Fibroblast of the conjunctiva (primary cell): ENCODE results near the gene CDC73.
A peak's percentile ranks its signal among the peaks of the same experiment; 100 is the strongest.
"Not testable (repeated sequence)": the region's sequence is repeated elsewhere in the genome, so short reads cannot be mapped to it uniquely, and the experiment has no call there.

Source experiments
- DNase-seq: peaks from one replicate; pipeline ENCODE4 v3.0.0-alpha.2; 2010; ENCODE audit warnings: low read depth

CDC73 gene

GRCh38 chr1:193234530-193234929 lies 112.7 kb downstream of the CDC73 start:
- DNase-seq, result no peak

- DNase-seq, result no peak
Observed at GRCh38 chr1:193237381-193237978, 115.6 kb downstream of the CDC73 start.

DNA sequence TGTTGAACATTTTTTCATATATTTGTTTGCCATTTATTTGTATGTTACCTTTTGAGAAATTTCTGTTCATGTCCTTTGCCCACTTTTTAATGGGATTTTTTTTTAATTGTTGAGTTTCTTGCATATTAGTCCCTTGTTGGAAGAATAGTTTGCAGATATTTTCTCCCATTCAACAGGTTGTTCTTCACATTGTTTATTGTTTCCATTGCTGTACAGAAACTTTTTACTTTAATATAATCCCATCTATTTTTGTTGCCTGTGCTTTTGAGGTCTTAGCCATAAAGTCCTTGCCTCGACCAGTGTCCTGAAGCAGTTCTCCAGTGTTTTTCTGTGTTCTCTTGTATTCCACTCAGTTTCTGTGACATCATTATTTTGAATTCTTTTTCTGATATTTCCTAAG lies 118.8 kb downstream of the CDC73 start:
- DNase-seq, result no peak

- no peak for DNase-seq
Observed at GRCh38 chr1:193241132-193241827, 119.4 kb downstream of the CDC73 start.

DNA sequence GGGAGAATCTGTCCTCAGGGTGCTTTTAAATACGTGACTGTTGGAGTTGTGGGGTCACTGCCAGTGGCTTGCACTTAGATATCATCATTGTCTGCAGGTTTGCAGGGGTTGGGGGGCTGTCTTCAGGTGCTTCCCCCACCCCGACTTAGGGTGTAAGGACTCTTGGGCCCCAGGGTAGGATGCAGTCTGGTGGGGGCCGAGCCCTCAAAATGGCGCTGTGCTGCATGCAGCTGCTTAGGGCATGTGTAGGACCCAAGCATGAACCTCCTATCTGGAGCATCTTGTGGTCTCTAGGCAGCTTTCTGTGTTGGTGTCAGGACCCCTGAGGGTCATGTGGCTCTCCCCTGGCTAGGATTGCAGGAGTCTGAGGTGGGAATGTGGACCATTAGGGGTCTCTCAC lies 120.2 kb downstream of the CDC73 start:
- no peak for DNase-seq

GRCh38 chr1:193249187-193249586 lies 127.4 kb downstream of the CDC73 start:
- DNase-seq, result no peak

DNA sequence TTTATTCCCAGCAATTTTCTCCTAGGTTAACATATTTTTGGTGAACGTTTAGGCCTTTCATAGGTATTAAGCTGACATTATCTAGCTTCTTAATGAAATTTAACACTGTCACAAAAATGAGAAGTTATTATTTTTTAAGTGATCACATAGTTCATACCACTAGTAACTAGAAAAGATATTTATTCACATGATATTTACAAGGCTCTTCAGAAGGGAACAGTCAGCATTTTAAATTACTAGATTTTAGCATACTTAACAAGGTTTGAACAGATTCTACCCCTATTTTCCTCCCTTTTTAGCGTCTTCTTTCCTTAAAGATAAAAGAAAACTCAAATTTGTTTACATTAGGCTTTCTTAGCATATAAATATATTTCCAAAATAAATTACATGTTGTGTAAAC lies 130.1 kb downstream of the CDC73 start:
- no peak for DNase-seq

- DNase-seq, result no peak
Observed at GRCh38 chr1:193256019-193256418, 134.2 kb downstream of the CDC73 start.

DNA sequence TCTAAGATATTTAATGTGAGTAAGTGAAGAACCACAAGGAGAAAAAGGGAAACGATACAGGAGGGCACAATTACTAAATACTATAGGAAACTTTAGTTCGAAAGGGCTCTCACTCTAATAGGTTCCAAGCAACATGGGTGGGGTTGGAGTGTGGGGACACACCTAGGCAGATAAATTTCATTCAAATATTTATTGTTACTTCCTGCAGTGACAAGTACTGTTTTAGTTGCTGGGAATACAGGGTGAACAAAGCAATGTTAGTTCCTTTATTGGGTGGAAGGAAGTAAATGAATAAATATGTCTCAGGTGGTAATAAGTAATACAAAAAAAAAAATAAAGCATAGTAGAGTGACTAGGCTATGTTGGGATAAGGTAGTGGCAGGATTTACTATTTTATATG lies 137.8 kb downstream of the CDC73 start:
- no peak for DNase-seq

DNA sequence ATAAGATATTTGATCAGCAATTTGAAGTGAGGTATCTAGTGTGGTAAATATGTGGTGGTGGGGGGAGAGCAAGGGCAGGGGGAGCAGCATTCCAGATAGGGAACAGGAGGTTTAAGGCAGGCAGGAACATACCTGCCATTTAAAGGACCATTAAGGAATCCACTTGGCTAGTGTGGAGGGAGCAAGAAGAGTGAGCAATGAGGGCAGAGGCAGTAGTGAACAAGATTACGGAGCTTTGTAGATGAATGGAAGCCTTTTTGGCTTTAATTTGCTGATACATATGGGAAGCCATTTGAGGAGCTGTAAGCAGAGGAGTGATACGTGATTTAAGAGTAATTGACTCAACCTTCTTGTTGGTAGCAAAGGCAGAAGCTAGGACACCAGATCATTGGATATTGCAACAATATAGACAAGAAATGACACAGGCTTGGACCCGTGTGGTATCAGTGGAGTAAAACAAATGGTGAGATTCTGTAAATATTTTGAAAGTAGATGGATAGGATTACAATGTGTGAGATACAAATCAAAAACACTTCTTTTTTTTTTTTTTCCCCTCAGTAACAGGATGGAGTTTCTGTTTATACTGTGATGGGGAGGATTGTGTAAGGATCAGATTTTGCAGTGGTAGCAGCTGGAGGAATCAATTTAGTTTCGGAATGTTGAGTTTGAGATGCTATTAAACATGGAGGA lies 138.4 kb downstream of the CDC73 start:
- peak; percentile 2 for DNase-seq

DNA sequence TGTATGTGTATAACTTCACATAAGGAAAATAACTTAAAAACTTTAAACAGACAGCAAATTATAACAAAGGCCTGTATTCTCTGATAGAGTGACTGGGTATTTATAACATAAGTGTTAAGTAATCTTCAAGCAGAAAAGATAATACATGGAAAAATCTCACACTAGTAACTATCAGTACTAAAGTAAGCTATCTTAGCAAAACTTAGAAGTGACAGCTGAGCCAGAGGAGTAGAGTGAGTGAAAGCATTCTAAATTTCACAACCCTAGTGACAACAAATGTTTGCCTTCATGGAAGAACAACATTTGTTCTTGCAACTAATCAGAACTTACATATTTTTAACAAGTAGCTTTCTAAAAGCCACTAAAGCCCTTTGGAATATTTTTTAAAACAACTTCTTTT lies 139.1 kb downstream of the CDC73 start:
- no peak for DNase-seq

DNA sequence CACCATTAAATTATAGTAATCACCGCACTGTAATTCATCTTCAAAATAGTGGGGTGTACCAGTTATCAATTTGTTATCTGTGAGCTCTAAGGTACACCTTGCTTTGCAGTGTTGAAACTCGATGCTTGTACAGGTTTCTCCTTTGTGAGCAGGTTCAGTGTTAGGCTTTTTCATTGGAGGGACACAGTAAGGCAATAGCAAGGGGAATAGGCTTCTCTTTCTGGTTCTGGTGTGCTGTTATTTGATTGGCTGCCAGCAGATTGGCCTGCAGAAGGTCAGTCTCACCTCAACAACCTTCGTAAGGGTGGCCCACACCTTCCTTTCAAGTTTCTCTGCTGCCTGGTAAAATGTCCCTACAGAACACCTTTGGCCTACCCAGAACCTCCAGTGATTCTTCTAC lies 140.8 kb downstream of the CDC73 start:
- no peak for DNase-seq

DNA sequence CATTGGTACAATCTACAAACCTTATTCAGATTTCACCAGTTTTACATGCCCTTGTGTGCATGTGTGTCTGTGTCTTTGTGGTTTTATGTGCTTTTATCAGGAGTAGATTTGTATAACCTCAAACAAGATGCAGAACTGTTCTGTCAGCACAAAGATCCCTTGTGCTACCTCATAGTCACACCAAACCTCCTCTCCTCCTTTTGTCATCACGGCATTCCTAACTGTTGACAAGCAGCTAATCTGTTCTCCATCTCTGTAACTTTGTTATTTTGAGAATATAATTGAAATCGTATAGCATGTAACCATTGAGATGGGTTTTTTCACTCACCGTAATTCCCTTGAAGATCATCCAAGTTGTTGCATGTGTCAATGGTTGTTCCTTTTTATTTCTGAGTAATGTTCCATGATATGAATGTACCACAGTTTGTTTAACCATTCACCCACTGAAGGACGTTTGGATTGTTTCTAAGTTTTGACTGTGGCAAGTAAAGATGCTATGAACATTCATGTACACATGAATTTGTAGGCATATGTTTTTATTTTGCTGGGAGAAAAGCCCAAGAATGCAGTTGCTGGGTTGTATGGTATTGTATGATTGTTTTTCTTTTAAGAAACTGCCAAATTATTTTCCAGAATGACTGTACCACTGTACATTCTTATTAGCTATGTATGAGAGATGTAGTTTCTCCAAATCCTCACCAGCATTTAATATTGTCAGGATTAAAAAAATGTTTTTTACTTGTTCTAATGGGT lies 142.7 kb downstream of the CDC73 start:
- peak; percentile 6 for DNase-seq

DNA sequence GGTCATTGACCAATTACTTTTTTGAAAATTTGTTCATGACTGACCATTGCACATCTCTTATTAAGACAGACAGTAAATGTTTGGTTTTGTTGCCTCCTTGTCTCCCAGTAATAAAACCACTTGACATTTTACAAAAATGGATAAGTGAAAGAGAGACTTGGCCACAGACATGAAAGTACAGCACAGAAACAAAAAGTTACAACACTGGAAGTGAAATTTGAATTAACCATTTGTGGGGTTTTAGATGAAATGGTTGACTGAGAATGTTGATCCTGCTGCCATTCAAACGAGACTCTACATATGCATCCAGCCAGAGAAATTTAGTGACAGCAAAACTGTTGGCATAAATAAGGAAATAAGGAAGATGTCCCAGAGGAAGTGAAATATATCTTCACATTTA lies 143.9 kb downstream of the CDC73 start:
- DNase-seq, result no peak

DNA sequence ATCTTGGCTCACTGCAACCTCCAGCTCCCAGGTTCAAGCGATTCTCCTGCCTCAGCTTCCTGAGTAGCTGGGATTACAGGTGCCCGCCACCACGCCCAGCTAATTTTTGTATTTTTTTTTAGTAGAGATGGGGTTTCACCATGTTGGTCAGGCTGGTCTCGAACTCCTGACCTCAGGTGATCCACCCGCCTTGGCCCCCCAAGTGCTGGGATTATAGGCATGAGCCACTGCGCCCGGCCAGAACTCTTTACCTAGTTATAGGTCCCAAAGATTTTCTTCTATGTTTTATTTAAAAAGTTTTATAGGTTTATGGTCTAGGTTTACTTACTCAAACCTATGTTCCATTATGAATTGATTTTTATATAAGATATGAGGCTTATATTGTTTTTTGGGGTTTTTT lies 145.0 kb downstream of the CDC73 start:
- DNase-seq, result not testable (repeated sequence)

DNA sequence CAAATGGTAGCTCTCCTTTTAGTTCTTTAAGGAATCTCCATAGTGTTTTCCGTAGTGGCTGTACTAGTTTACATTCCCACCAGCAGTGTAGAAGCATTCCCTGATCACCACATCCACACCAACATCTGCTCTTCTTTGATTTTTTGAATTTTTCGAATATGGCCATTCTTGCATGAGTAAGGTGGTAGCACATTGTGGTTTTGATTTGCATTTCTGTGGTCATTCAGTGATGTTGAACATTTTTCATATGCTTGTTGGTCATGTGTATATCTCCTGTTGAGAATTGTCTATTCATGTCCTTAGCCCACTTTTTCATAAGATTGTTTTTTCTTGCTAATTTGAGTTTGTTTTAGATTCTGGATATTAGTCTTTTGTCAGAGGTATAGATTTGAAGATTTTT lies 149.2 kb downstream of the CDC73 start:
- peak; percentile 5 for DNase-seq

DNA sequence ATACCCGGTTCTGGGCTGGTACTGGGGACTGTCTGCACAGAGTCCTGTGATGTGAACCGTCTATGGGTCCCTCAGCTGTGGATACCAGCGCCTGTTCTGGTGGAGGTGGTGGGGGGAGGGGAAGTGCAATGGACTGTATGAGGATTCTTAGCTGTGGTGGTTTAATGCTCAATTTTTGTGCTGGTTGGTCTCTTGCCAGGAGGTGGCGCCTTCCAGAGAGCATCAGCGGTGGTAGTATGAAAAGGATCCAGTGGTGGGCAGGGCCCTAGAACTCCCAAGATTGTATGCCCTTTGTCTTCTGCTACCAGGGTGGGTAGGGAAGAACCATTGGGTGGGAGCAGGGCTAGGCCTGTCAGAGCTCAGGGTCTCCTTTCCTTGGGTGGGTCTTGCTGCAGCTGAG lies 153.9 kb downstream of the CDC73 start:
- DNase-seq, result no peak

- no peak for DNase-seq
Observed at GRCh38 chr1:193278968-193279367, 157.1 kb downstream of the CDC73 start.

DNA sequence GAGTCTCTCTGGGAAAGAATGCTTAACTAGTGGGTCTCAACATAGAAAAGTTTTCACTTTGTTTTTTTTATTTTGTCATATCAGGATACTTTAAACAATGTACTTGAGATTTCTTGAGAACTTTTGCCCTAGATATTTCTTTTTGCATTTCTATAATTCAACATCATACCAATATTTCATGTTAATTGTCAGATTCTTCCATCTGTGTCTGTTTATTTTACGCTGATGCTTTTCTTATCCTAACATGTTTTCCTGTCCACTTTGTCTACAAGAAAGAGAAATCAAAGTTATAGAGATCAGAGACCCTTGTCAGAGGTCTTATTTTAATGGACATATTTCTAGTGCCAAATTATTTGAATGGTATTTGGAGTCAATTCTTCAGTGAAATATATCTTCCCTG lies 160.1 kb downstream of the CDC73 start:
- DNase-seq, result no peak

DNA sequence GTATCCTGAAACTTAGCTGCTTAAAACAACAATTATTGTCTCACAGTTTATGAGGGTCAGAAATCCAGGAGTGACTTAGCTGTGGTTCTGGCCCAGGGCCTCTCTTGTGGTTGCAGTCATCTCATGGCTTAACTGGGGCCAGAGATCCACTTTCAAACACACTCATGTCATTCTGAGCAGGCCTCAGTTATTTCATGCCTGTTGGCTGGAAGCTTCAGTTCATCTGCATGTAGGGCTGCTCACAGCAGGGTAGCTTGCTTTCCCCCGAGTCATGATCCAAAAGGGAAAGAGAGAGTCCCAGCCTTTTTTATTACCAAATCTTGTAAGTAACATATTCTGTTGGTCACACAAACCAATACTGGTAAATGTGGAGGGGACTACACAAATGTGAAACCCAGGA lies 161.2 kb downstream of the CDC73 start:
- DNase-seq, result no peak

DNA sequence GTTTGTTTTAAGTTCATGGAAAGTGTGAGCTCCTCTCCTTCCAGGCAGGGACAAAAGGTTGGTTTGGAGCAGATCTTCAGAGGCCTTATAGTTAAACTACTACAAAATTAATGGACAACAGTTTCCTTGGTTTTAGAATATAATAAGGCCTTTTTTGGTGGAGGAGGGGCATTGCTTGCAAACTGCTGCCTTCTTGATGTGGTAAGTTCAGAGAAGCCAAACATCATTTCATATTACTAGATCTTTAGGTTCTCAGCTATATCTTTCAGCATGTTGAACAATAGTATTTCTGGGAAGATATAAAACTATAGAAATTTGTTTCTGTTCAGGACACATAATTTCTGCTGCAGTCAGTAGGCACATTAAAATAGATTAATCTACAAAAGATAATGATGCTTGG lies 162.4 kb downstream of the CDC73 start:
- no peak for DNase-seq

DNA sequence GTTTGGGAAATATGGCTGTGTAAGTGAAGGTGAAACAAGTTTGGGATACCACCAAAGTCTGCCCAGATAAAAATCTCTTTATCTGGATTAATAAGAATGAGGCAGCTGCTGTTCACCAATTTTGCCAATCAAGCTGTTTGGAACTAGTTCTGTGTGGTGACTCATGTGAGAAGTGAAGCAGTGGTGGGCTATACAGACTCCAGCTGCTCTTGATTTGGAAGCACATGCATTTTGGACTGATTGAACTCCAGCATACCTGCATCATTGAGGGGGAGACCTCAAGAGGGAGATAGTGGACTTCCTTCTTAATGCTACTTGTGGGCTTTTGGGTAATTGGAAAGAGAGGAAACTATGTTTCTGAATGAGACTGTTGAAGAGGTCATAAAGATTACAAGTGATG lies 163.8 kb downstream of the CDC73 start:
- DNase-seq, result no peak

DNA sequence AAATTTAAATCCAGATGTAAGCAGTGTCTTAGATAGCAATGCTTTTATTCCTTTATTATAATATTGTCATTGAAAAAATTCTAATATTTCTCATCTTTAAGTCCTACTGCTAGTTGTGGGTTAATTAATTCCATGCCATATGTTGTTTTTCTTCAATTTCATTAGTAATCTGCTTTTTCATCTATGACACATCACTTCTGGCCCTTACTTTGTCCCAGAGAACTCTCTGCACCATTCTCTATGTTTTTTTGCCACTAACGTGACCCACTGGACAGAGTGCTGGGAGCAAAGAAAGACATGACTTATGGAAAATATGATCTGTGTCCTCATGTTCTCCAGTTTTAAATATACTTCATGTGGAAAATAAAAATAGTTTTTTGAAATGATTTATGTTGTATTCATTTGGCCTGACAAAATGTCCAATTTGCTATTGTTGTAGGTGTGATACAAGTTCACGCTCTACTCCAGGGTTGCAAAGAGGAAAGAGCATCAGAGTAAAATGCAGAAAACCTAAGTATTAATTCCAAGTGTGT lies 166.8 kb downstream of the CDC73 start:
- DNase-seq, result not testable (repeated sequence)
